Left hindlimb (tissue), 1 donor: ENCODE data around the gene KRTAP3-2.

Source experiments
- DNase-seq: peaks from one replicate; pipeline ENCODE4 v3.0.0-alpha.2; 2018

Gene KRTAP3-2

GRCh38 chr17:40961591-40961990 lies 38.1 kb downstream of the KRTAP3-2 start:
- DNase-seq, result no peak

- no peak for DNase-seq
Observed at GRCh38 chr17:40960144-40960543, 39.6 kb downstream of the KRTAP3-2 start.

GRCh38 chr17:40958086-40958953 lies 41.4 kb downstream of the KRTAP3-2 start:
- DNase-seq, result no peak

GRCh38 chr17:40956401-40957254 lies 43.1 kb downstream of the KRTAP3-2 start:
- DNase-seq, result no peak

GRCh38 chr17:40953881-40954280 lies 45.8 kb downstream of the KRTAP3-2 start:
- DNase-seq, result no peak

GRCh38 chr17:40952661-40953060 lies 47.0 kb downstream of the KRTAP3-2 start:
- no peak for DNase-seq

- no peak for DNase-seq
Observed at GRCh38 chr17:40952154-40952553, 47.6 kb downstream of the KRTAP3-2 start.

- DNase-seq, result no peak
Observed at GRCh38 chr17:40951011-40951622, 48.6 kb downstream of the KRTAP3-2 start.

- no peak for DNase-seq
Observed at GRCh38 chr17:40950176-40950575, 49.5 kb downstream of the KRTAP3-2 start.

GRCh38 chr17:40949418-40949817 lies 50.3 kb downstream of the KRTAP3-2 start:
- DNase-seq, result no peak
